Body of pancreas (tissue), 4 donors: ENCODE data around the gene LCA5.

Source experiments
- CTCF ChIP-seq, 7 experiments: fragments of 450-650 bp in 4 of 7; fragments of 200-600 bp in 3 of 7; sonication (generic) in 3 of 7; IDR thresholded peaks; one replicate each; pipeline ENCODE4 v1.5.1; 2016 to 2019; ENCODE audit warnings: antibody characterized with exemption in 7 of 7
- POLR2A ChIP-seq, 3 donors: fragments of 450-650 bp; IDR thresholded peaks; one replicate each; pipeline ENCODE4 v1.6.1; 2016; ENCODE audit warnings: antibody characterized with exemption in 3 of 3, mild to moderate bottlenecking in 2 of 3

GRCh38 chr6:79551401-79551800 is 14.2 kb upstream of the LCA5 start:
- no peak for TF ChIP-seq CTCF (IDR thresholded peaks at IDR 0.05)
- no peak for TF ChIP-seq POLR2A (IDR thresholded peaks at IDR 0.05)
